Measurements from ENCODE around the gene SSTR5. TPM values are rescaled to one million over a fixed set of nuclear protein-coding genes. Genes with fewer than 3 reads are reported as not detected.

Gene SSTR5
- total RNA-seq, 4 donors from 2014 or later = 0.37 TPM; not detected in 3

DNA sequence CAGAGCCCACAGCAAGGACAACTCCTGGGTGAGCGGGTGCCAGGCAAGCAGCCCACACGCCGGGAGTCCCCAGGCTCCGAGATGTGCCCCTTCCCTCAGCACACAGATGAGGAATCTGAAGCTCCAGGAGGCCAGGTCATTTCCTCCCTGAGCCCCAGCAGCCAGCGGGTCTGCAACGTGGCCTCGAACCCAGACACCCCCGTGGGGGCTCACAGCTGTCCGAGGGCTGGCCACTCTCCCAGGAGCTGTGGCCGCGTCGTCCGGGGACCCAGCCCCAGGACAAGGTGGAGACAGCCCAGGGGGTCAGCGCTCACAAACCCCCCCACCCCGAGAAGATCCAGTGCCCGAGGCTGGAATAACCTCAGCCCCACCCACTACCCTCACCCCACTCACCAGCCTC, 40.9 kb downstream of the SSTR5 start:
- ATAC-seq (ENCODE audit: low FRiP score) (no peak), DNase-seq (ENCODE audit: low spot score) (no peak)
- TF ChIP-seq, protein P1, sequence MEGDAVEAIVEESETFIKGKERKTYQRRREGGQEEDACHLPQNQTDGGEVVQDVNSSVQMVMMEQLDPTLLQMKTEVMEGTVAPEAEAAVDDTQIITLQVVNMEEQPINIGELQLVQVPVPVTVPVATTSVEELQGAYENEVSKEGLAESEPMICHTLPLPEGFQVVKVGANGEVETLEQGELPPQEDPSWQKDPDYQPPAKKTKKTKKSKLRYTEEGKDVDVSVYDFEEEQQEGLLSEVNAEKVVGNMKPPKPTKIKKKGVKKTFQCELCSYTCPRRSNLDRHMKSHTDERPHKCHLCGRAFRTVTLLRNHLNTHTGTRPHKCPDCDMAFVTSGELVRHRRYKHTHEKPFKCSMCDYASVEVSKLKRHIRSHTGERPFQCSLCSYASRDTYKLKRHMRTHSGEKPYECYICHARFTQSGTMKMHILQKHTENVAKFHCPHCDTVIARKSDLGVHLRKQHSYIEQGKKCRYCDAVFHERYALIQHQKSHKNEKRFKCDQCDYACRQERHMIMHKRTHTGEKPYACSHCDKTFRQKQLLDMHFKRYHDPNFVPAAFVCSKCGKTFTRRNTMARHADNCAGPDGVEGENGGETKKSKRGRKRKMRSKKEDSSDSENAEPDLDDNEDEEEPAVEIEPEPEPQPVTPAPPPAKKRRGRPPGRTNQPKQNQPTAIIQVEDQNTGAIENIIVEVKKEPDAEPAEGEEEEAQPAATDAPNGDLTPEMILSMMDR (IDR thresholded peaks at IDR 0.05) = no peak

- TF ChIP-seq, protein P1 (IDR thresholded peaks at IDR 0.05) = no peak
- no peak for DNase-seq (ENCODE audit: low spot score)
- no peak for ATAC-seq (ENCODE audit: low FRiP score)
These were observed 41.5 kb downstream of the SSTR5 start for GRCh38 chr16:1113889-1114526.

DNA sequence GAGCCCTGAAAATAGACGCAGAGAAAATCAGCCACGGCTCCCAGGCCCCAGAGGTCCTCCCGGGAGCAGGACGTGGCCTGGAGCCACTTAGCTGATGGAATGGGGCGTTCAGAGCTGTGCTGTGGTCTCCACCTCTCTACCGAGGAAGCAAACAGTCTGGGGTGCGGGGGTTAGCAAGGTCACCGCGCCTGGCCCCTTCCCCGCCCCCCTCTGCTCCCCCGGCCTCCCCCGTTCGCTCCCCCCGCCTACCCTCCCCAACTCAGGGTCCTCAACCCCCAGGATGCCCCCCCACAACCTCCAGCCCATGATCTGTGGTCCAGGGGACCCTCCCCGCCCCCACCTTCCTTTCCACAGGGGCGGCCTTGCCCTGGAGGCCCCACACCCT, 44.1 kb downstream of the SSTR5 start:
- DNase-seq (ENCODE audit: low spot score) (no peak), ATAC-seq (ENCODE audit: low FRiP score) (no peak)
- TF ChIP-seq, protein P1 (IDR thresholded peaks at IDR 0.05) = no peak

GRCh38 chr16:1117176-1117900, 44.8 kb downstream of the SSTR5 start:
- ATAC-seq (ENCODE audit: low FRiP score) (no peak), DNase-seq (ENCODE audit: low spot score) (no peak)
- TF ChIP-seq, protein P1 (IDR thresholded peaks at IDR 0.05) = no peak

DNA sequence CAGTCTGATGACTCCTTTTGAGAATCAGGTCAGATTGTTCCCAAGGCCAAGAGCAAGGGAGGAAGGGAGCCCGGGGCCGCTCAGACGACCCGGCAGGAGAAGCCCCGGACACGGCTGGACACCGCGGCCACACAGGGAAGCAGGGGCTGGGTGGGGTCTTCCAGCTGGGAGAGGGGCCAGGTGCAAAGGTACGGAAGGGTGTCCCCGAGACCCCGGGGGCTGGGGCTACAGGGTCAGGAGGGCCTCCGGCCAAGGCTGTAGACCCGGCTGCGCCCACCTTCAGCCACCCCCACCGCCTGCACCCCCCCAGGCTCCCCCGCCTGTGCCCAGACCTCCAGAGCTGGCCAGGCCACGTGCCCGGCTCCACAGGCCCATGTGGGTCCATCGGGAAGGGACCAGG, 45.4 kb downstream of the SSTR5 start:
- DNase-seq (ENCODE audit: low spot score) (no peak), ATAC-seq (ENCODE audit: low FRiP score) (no peak)
- TF ChIP-seq, protein P1 (IDR thresholded peaks at IDR 0.05) = no peak

- no peak for ATAC-seq (ENCODE audit: low FRiP score)
- TF ChIP-seq, protein P1 (IDR thresholded peaks at IDR 0.05) = no peak
- DNase-seq (ENCODE audit: low spot score) = no peak
These were observed 46.6 kb downstream of the SSTR5 start for GRCh38 chr16:1119129-1119528.

All from omental fat pad (tissue), 4 donors.